GM23338 (cell line): ENCODE results near the gene MRPL52. TPM values are rescaled to one million over a fixed set of nuclear protein-coding genes. Genes with fewer than 3 reads are reported as not detected.
"Not testable (repeated sequence)": the region's sequence is repeated elsewhere in the genome, so short reads cannot be mapped to it uniquely, and the experiment has no call there.

Experiments used
- ATAC-seq: fragments of 200-7000 bp; cut with Tn5 transposase; 3 replicates; pipeline ENCODE4 v1.9.1; 2020
- DNase-seq: peaks from one replicate; pipeline ENCODE4 v3.0.0-alpha.2; 2015; ENCODE audit warnings: low spot score
- H2AFZ ChIP-seq: fragments of 200-600 bp; sonication (generic); 2 replicates; pipeline ENCODE4 v1.8.0; 2016; ENCODE audit warnings: antibody characterized with exemption, mild to moderate bottlenecking, moderate library complexity
- H3F3A ChIP-seq: fragments of 200-600 bp; sonication (generic); replicated peaks from 2 replicates; pipeline ENCODE4 v1.8.0; 2017; ENCODE audit warnings: antibody characterized with exemption, mixed run types, low read depth
- H3K27ac ChIP-seq: fragments of 200-600 bp; sonication (generic); 2 replicates; pipeline ENCODE4 v1.6.1; 2016; ENCODE audit warnings: low read depth
- H3K27me3 ChIP-seq: fragments of 200-600 bp; sonication (generic); 2 replicates; pipeline ENCODE4 v1.8.0; 2016; ENCODE audit warnings: mild to moderate bottlenecking, mixed run types, moderate library complexity; ENCODE audit not compliant: insufficient read depth
- H3K36me3 ChIP-seq: fragments of 200-600 bp; sonication (generic); 2 replicates; pipeline ENCODE4 v1.8.0; 2016; ENCODE audit warnings: mild to moderate bottlenecking; ENCODE audit not compliant: insufficient read depth
- H3K4me1 ChIP-seq: fragments of 200-600 bp; sonication (generic); 2 replicates; pipeline ENCODE4 v1.8.0; 2016; ENCODE audit warnings: mild to moderate bottlenecking, moderate library complexity; ENCODE audit not compliant: insufficient read depth
- H3K4me2 ChIP-seq: fragments of 200-600 bp; sonication (generic); 2 replicates; pipeline ENCODE4 v1.7.1; 2017; ENCODE audit warnings: mixed run types
- H3K4me3 ChIP-seq: fragments of 200-600 bp; sonication (generic); 2 replicates; pipeline ENCODE4 v1.6.1; 2016; ENCODE audit warnings: mixed run types
- H3K79me2 ChIP-seq: fragments of 200-600 bp; sonication (generic); replicated peaks from 2 replicates; pipeline ENCODE4 v1.8.0; 2017; ENCODE audit warnings: mild to moderate bottlenecking; ENCODE audit not compliant: insufficient read depth
- H3K9me2 ChIP-seq: fragments of 200-600 bp; sonication (generic); 2 replicates; pipeline ENCODE4 v1.8.0; 2017; ENCODE audit not compliant: insufficient read depth
- H4K20me1 ChIP-seq: fragments of 200-600 bp; sonication (generic); replicated peaks from 2 replicates; pipeline ENCODE4 v1.8.0; 2017; ENCODE audit warnings: mild to moderate bottlenecking; ENCODE audit not compliant: insufficient read depth
- H3K27ac Mint-ChIP-seq: 2 replicates; pipeline ENCODE4 v1.8.0; 2020; ENCODE audit warnings: inconsistent platforms, mild to moderate bottlenecking, moderate library complexity, mixed read lengths
- H3K27me3 Mint-ChIP-seq: 3 replicates; pipeline ENCODE4 v1.8.0; 2022; ENCODE audit warnings: low read depth, mild to moderate bottlenecking, moderate library complexity, mixed read lengths, inconsistent platforms; ENCODE audit not compliant: insufficient read depth, poor library complexity
- H3K36me3 Mint-ChIP-seq: 3 replicates; pipeline ENCODE4 v1.8.0; 2021; ENCODE audit warnings: low read depth, mild to moderate bottlenecking, inconsistent platforms, moderate library complexity, mixed read lengths
- H3K4me1 Mint-ChIP-seq: 3 replicates; pipeline ENCODE4 v1.8.0; 2020; ENCODE audit warnings: mild to moderate bottlenecking, inconsistent platforms, mixed read lengths
- H3K4me3 Mint-ChIP-seq: 3 replicates; pipeline ENCODE4 v1.8.0; 2021; ENCODE audit warnings: moderate library complexity, mild to moderate bottlenecking, inconsistent platforms, mixed read lengths
- H3K9me3 Mint-ChIP-seq: 3 replicates; pipeline ENCODE4 v1.8.0; 2020; ENCODE audit warnings: moderate library complexity, mild to moderate bottlenecking, inconsistent platforms, mixed read lengths
- polyA plus RNA-seq: library from polyadenylated mRNA; unstranded; fragments of >200 nt; fragmentation: Nextera tagmentation; extraction: Ambion mirVana; gene quantifications from 2 replicates; pipeline ENCODE4 v1.2.1, GENCODE V29; 2016
- total RNA-seq: library from RNA; depleted of rRNA; stranded (reverse); fragments of >200 nt; shearing (Covaris generic); gene quantifications from 2 replicates; pipeline ENCODE4 v1.2.3, GENCODE V29; 2014
- TF ChIP-seq, protein P1 (sequence below), 2 experiments: fragments of 200-600 bp in 1 of 2; sonication (generic) in 1 of 2; conservative IDR thresholded peaks; 2 replicates each; pipeline versions ENCODE4 v1.5.1 to v1.6.1; 2016 to 2017; ENCODE audit warnings: antibody characterized with exemption in 2 of 2, low read depth in 2 of 2, mild to moderate bottlenecking in 2 of 2, moderate library complexity in 1 of 2
- TF ChIP-seq, protein P2 (sequence below): IDR thresholded peaks from one replicate; pipeline ENCODE4 v1.6.1; 2018; ENCODE audit warnings: antibody characterized with exemption; ENCODE audit not compliant: unreplicated experiment

The MRPL52 gene
- total and polyA plus RNA-seq, 2 experiments from 2014 or later = 131 to 617 TPM

- Histone ChIP-seq H2AFZ (peak overlapping the region; percentile 89), H3K79me2 (no peaks in the 10 kb centered on the region), H3K4me3 (peak overlapping the region; percentile 59), H3K27me3 (no peaks in the 10 kb centered on the region), H3K4me2 (peak overlapping the region; percentile 84), H3K36me3 (no peaks in the 10 kb centered on the region), H4K20me1 (no peaks in the 10 kb centered on the region), H3F3A (peaks cover 15% of the 10 kb centered on the region), H3K27ac (no peak overlapping the region), H3K9me2 (no peaks in the 10 kb centered on the region), H3K4me1 (peaks cover 17% of the 10 kb centered on the region)
- no peaks in the 10 kb centered on the region; the same call in 2 of the 3 replicates for H3K36me3 Mint-ChIP-seq
- H3K4me3 Mint-ChIP-seq = peak overlapping the region; percentile 71
- peak overlapping the region; percentile 84 for H3K27ac Mint-ChIP-seq
- peak; percentile 81 for ATAC-seq
- peak; percentile 93 for DNase-seq
- TF ChIP-seq, protein P1, sequence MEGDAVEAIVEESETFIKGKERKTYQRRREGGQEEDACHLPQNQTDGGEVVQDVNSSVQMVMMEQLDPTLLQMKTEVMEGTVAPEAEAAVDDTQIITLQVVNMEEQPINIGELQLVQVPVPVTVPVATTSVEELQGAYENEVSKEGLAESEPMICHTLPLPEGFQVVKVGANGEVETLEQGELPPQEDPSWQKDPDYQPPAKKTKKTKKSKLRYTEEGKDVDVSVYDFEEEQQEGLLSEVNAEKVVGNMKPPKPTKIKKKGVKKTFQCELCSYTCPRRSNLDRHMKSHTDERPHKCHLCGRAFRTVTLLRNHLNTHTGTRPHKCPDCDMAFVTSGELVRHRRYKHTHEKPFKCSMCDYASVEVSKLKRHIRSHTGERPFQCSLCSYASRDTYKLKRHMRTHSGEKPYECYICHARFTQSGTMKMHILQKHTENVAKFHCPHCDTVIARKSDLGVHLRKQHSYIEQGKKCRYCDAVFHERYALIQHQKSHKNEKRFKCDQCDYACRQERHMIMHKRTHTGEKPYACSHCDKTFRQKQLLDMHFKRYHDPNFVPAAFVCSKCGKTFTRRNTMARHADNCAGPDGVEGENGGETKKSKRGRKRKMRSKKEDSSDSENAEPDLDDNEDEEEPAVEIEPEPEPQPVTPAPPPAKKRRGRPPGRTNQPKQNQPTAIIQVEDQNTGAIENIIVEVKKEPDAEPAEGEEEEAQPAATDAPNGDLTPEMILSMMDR (conservative IDR thresholded peaks at IDR 0.05; ENCODE audit: low read depth in 2 of 2) = peak; percentile 96 to 98
- TF ChIP-seq, protein P2, sequence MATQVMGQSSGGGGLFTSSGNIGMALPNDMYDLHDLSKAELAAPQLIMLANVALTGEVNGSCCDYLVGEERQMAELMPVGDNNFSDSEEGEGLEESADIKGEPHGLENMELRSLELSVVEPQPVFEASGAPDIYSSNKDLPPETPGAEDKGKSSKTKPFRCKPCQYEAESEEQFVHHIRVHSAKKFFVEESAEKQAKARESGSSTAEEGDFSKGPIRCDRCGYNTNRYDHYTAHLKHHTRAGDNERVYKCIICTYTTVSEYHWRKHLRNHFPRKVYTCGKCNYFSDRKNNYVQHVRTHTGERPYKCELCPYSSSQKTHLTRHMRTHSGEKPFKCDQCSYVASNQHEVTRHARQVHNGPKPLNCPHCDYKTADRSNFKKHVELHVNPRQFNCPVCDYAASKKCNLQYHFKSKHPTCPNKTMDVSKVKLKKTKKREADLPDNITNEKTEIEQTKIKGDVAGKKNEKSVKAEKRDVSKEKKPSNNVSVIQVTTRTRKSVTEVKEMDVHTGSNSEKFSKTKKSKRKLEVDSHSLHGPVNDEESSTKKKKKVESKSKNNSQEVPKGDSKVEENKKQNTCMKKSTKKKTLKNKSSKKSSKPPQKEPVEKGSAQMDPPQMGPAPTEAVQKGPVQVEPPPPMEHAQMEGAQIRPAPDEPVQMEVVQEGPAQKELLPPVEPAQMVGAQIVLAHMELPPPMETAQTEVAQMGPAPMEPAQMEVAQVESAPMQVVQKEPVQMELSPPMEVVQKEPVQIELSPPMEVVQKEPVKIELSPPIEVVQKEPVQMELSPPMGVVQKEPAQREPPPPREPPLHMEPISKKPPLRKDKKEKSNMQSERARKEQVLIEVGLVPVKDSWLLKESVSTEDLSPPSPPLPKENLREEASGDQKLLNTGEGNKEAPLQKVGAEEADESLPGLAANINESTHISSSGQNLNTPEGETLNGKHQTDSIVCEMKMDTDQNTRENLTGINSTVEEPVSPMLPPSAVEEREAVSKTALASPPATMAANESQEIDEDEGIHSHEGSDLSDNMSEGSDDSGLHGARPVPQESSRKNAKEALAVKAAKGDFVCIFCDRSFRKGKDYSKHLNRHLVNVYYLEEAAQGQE = no peak
- peaks cover 19% of the 10 kb centered on the region for H3K4me1 Mint-ChIP-seq
- peaks cover 4% of the 10 kb centered on the region for H3K27me3 Mint-ChIP-seq
- H3K9me3 Mint-ChIP-seq = no peaks in the 10 kb centered on the region; the same call in 2 of the 3 replicates
Observed at GRCh38 chr14:22852940-22853767, 23.5 kb downstream of the MRPL52 start.

DNA sequence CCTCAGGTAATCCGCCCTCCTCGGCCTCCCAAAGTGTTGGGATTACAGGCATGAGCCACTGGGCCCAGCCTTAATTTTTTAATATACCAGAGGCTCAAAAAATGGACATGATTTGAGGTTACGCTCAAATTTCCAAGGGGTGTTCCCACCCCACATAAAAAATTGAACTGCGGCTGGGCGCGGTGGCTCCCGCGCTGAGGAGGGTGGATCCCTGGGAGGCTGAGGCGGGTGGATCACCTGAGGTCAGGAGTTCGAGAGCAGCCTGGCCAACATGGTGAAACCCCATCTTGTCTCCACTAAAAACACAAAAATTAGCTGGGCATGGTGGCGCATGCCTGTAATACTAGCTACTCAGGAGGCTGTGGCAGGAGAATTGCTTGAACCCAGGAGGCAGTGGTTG lies 24.6 kb downstream of the MRPL52 start:
- H3K4me1 ChIP-seq, H3K27me3 Mint-ChIP-seq, H3K4me3 Mint-ChIP-seq, H3K36me3 Mint-ChIP-seq, H3K27me3 ChIP-seq, H3K4me2 ChIP-seq, H4K20me1 ChIP-seq, H3K27ac ChIP-seq, H3K27ac Mint-ChIP-seq, H3K4me1 Mint-ChIP-seq, ATAC-seq, H3K36me3 ChIP-seq, H3K4me3 ChIP-seq, H3K79me2 ChIP-seq, H2AFZ ChIP-seq, H3K9me2 ChIP-seq, H3F3A ChIP-seq, H3K9me3 Mint-ChIP-seq, DNase-seq: not testable (repeated sequence)
